ENCODE results near the gene TMBIM6.

The TMBIM6 gene

DNA sequence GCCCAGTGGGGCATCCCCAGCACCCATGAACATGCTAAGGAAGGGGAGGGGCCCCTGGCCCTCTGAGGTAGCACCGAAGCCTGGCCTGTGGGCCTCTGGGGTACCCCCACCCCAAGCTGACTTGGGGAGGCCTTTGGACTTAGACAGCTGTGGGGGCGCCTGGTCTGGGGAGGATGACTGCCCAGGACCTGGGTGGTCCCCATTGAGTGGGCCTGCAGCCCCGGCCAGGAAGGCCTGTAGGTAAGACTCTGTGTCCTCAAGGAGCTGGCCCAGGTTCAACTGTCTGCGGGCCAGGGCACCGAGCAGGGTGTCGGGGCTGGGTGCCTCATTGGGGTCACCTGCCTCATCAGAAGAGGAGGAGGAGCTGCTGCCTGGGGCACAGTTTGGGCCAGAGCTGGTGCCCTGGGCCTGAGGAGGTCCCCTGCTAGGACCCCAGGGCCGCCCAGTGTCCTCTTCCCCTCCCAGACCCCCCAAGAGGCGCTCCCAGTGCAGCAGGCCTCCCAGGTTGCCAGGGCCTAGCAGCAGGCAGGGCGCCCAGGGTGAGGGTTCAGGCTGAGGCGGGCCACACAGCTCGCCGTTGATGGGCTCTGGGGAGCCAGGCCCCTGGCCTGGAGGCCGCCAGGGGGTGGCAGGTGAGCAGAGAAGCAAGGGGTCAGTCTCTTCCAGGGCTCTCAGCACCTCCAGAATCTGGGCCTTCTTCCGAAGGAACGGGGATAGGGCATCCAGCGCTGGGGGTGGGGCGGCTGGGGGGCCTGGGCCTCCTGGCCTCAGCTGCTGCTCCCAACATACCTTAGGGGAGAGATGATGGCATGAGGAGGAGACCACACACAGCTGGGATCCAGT is 55.5 kb downstream of the TMBIM6 start:
- DNase-seq (ENCODE audit: low read depth in 2 of 2), result no peak

DNA sequence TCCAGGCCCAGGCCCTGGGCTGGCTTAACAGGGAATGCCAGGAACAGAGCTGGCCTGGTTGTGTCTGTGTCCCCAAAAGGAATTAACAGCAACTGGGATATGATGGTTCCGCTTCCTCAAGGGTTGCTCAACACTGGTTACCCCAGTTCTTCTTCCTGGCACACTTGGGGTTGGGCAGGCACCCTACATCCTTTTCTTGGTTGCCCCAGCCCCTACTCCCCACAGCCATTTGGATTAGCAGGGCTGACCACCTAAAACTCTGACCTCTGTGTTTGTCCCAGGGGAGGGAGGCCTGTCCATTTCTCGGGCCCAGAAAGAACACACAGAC is 56.1 kb downstream of the TMBIM6 start:
- DNase-seq (ENCODE audit: low read depth in 2 of 2), result no peak

DNA sequence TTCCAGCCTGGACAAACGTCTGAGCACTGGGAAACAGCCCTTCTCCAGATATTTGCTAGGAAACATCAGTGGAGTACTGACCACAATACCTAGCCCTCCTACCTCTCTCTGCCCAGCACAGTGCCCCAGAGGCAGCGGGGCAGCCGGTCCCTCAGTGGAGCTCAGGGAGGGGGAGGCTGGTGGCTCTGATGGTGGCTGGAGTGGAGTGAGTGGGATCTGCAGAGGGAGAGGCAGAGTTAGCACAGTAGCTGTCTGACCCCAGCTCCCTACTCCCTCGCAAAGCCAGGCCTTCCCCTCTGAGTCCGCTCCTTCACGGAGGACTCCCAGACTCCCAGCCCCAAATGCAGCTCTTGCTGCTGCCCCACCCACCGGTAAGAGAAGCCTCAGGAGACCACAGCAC is 56.9 kb downstream of the TMBIM6 start:
- no peak for DNase-seq (ENCODE audit: low read depth in 2 of 2)

DNA sequence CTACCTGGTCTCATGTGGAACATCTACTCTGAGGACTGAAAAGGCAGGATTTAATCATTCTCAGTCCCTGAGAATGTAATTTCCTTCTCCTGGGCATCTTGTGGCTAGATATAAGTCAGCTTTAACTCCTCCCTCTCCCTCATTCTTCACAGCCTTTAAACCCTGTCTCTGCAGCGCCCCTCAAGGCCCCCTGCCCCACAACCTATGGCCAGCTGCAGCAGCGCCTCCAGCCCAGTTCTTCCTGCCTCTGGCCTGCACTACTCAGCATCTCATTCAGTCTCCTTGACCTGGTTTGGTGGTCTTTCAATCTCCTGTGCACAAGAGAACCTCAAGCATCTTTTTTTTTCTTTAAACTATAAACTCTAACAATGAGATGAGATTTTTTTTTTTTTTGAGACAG is 57.6 kb downstream of the TMBIM6 start:
- DNase-seq (ENCODE audit: low read depth in 2 of 2), result no peak

DNA sequence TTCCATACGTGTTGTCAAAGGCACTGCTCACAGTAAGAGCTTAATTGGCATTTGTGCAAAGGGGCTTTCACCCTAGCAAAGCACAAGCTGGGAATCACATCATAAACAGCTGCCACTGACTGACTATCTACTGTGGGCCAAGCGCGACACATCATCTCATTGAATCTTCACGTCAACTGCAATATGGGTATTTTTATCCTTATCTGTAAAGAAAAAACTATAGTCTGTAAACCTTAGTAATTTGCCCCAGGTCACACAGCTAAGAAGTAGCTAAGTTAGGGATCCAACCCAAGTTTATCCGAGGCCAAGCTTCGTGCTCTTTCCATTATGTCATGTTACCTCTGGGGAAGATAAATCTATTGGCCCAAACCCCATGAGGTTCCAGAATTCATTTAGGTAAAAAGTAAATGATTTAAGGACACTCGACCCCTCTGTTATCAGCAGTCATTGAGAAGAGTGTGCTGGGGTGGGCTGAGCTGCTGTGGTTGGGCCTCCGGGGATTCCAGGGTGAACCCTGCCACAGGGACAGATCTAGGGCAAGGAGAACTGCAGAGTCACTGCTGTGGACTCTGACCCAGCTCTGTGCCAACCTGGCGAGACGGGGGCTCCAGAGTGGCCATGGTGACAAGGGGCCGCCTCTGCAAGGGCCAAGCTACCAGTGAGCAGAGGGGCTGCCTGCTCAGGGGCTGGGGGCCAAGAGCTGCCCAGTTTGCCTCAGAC is 59.2 kb downstream of the TMBIM6 start:
- no peak for DNase-seq (ENCODE audit: low read depth in 2 of 2)

DNA sequence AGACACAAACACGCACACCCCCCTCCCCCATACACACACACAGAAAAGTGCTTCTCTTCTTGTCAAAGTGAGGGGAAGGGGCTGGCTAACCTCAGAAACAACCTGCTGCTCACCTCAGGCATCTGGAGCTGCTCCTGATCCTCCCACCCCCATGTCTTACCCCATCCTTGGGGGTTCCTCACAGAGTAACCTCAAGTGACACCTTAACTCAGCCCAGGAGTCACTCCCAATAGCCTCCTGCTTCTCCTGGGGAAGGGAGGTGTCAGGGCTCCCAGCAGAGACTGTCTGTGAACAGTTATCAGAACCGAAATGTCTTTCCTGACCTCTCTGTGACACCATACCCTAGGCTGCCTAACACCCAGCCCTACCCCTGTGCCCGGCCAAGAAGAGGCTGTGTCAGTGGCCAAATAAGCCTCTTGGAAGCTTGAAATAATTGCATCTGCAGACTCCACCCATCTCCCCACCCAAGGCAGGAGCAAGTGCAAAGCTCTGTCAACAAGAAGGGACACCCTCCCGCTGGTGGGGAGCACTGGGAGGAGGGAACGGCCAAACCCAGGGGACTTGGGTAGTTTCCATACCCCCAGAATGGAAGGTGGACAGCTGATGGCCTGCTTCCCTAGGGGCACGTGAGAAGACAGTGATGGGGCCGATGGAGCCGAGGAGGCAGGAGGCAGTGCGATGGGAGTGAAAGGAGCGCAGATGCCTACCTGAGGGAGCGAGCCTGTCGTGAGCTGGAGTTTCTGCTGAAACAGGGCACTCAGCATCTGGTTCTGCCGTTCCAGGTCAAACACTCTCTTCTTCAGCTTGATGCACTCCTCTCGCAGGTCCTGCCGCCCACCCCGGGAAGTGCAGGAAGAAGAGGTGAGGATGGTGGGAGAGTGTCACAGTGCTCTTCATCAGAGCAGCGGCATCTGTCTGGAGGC is 60.0 kb downstream of the TMBIM6 start:
- DNase-seq (ENCODE audit: low read depth in 2 of 2), result no peak

DNA sequence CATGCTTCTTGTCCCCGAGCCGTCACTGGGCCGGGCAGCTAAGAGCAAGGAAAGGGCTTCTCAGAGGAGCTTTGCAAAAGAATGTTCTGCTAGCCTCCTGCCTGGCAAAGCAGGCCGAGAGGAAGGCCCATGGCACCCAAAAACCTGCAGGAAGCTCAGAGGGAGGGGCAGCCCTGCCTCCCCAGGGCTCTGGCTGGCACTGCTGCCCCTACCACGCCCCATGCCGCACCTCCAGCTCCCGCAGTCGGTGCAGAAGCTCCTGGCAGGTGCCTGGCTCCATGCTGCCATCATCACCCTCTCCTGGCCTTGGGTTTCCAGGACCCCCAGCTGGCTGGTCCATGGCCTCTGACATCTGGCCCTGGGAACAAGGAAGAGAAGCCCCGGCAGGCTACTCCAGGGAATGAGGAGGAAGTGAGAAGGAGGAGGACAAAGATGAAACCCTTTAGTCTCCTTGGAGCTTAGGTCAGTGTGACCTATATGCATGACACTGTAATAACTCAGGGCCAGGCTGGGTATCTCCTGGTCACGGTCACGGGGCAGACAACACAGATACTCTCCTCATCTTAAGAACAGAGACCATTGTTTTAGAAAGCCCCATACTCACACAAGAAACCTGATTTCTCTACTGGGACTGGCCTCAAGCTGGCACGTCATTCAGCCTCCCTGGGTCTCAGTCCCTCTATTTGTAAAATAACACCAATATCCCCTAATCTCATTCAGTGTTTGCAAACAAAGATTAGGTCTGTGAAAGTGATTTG is 62.5 kb downstream of the TMBIM6 start:
- no peak for DNase-seq (ENCODE audit: low read depth in 2 of 2)

DNA sequence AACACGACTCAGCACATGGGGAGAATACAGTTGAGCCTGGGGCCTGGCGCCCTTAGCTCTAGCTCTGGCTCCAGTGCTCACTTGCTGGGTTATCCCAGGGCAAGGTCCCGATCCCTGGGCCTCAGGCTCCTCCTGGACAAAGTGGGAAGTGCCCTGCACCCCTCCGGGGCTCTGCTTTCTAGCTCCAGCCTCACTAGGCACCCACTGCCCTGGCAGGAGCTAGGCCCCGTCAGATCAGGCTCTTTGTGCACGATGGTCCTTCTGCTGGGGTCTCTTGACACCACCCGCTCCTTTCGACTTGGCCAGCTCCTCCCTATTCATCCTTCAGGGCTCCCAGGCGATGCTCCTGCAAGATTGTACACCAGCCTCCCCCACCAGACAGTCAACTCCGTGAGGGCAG is 63.5 kb downstream of the TMBIM6 start:
- no peak for DNase-seq (ENCODE audit: low read depth in 2 of 2)

DNA sequence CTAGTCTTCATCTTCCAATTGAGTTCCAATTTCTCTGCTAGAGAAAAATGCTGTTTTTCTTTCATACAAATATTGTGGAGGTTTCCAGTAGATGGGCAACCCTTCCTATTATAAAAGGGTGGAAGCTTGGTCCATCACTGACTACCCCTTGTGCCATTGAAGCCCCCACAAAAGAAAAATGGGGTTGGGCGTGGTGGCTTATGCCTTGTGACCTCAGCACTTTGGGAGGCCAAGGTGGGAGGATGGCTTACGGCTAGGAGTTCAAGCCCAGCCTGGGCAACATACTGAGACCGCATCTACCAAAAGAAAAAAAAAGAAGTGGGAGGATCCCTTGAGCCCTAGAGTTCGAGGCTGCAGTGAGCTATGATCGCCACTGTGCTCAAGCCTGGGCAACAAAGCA is 64.1 kb downstream of the TMBIM6 start:
- no peak for DNase-seq (ENCODE audit: low read depth in 2 of 2)

DNA sequence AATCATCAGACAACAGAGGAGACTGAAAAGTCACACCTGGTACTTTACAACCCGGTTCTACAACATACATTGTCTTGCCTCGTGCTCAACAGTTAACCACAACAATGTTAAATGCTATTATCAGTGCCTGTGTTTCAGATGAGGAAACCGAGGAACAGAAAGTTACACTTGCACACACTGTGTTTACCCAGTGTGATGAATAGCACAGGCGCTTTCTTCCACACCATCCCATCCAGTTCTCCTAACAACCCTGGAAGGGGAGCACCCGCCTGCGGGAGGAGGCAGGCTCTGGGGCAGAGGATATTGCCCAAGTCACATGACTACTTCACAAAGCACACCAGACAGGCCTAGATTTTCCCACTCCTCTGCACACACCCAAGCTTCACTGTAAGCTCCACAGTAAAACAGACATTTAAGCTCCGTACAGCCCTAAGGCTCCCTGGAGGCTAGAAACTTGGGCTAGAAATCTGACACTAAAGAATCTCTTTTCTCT is 65.0 kb downstream of the TMBIM6 start:
- DNase-seq (ENCODE audit: low read depth in 2 of 2), result no peak

DNA sequence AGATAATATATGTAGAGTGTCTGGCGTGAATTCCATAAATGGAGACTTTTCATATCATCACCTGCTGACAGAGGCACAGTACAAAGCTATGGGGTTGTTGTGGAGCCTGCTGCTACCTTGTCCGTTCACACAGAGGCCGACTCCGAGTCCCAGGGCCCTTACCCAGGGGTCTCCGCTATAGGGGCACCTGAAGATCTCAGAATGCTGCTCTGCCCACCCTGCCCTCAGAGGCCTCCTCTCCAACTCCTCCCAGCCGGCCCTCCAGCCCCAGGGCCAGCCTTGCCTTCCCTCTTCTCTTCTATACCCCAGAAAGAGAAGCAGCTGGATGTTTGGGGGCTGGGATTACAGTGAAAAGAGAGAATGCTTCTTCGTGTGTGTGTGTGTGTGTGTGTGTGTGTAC is 65.5 kb downstream of the TMBIM6 start:
- no peak for DNase-seq (ENCODE audit: low read depth in 2 of 2)

DNA sequence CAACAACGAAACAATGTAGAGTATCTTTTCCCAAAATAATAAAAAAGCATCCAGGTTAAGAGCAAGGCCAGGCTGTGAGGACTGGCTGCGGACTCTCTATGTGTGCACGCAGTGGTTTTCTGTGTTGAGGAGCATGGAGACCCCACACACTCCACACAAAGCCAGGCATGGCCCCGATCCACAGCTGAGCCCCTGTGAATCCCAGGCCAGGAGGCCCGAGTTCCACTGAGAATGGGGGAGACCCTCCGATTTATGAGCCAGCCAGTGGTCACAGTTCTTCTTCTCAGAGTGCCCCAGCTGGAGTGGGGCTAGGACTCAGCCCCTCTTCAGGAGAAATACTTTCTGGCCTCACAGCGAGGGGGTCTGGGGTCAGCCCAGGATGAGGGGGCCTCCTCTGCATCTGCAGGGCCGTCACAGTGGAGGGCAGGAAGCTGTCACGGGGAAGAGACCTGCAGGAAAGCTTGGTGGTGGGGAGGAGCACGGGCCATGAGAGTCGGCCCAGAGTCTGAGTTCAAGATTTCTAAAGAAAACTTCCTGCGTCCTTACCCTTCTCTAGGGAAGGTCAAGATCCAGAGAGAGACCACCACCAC is 66.7 kb downstream of the TMBIM6 start:
- no peak for DNase-seq (ENCODE audit: low read depth in 2 of 2)

DNA sequence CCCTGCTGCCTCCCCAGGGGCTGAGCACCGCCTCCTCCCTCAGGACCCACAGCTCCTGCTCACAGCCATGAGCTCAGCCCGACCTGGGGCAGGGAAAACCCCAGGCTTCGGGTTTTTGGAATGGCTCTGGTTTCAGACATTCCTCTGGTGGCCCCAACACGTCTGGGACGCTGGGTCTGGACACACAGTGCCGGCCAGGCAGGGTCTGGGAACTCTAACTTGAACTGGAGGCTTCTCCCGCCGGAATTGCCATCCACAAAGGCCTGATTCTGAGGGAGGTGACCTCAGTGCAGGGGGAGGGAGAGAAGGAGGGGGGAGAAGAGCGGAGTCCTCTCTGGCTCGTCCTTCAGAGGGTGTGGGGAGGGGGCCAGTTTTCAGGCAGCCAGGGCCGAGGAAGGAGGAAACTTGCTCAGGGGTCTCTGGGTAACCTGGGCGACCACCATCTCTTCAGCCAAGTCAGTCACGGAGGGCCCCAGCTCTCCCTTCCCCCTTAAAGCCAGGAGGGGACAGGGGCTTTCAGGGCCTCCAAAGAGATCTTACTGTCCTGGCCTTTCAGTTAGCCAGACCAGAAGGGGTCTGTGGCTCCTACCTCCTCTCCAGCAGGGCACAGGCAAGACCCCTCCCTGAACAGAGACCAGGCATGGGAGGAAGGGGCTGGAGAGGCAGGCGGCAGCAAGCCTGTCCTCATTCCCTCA is 67.5 kb downstream of the TMBIM6 start:
- DNase-seq (ENCODE audit: low read depth in 2 of 2), result no peak

DNA sequence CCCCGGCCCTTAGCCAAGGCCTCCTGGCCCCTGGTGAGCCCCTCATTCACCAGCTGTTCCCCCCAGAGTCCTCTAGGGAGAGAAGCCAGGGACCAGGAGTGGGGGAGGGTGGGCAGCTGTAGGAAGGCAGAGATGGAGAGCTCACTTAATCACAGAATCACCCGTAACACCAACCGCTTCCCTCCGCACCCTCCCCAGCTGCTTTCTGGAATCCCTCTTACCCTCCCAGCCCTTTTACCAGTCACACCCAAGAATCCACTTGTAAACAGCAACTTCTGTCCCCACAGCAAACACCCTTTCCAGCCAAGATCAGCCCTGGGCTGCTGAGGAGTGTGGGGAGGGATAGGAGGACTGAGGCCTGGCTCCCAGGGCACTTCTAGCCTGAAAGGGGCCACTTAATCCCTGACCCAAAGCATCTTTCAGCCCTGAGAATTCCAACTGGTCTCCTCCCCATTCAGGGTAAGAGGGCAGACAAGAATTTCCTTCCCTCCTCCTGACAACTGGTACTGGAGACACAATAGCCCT is 68.1 kb downstream of the TMBIM6 start:
- DNase-seq (ENCODE audit: low read depth in 2 of 2), result no peak

DNA sequence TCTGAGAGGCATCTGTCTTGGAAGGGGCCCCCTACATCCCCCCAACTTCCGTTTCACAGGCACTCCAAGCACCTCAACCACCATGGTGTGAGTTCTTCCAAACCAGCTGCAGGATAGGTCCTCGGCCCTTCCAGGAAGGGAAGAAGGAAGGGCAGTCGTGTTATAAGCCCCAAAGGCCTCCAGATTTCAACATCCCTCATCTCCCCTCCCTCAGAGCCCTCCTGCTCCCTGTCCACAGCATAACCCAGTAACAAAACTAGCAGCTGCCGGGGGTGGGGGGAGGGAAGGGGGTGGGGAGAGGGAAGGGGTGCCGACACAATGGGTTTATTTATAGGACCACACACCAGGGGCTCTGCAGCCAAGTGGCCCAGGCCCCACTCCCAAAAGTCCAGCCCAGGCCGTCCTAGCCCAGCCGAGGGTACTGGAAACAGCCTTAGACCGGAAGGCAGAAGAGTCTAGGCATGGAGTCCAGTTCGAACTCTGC is 68.6 kb downstream of the TMBIM6 start:
- no peak for DNase-seq (ENCODE audit: low read depth in 2 of 2)

DNA sequence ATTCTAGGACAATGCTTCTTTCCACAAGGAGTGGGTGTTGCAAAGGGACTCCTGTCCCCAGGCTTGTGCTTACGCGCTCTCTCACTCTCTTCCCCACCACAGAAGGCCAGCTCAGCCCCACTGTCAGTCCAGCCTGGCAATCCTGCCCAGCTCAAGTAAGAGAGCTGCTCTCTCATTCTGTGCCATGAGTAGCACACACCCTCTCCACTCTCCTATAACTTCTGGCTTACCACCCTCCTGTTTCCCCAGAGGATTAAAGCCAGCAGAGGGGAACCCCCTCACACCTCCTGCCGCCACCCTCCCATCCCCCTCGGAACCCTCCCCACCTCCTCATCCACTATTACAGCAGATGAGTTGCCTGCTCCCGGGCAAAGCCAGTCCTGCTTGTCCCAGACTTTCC is 69.8 kb downstream of the TMBIM6 start:
- no peak for DNase-seq (ENCODE audit: low read depth in 2 of 2)

DNA sequence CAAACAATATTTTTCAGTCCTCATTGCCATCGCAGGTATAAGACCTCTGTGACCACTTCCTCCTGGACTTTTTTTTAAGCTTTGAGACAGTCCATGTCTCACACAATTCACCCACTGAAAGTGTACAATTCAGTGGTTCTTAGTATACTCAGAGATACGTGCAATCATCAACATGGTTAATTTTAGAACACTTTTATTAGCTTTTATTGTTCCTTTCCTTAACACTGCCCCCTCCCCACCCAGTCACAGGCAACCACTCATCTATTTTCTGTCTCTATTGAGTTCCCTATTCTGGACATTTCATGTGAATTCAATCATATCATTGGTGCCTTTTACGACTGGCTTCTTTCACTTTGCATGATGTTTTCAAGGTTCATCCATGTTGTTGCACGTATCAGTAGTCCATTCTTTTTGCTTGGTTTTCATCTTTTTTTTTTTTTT is 70.6 kb downstream of the TMBIM6 start:
- no peak for DNase-seq (ENCODE audit: low read depth in 2 of 2)

DNA sequence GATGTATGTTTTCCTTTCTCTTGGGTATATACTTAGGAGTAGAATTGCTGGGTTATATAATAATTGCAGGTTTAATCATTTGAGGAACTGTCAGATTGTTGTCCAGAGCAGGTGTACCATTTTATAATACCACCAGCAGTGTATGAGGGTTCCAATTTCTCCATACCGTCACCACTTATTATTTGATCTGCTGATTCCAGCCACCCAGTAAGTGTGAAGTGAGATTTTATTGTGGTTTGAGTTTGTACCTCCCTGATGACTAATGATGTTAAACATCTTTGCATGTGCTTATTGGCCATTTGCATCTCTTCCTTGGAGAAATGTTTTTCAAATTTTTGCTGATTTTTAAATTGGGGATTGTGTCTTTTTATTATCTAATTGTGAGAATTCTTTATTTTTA is 71.8 kb downstream of the TMBIM6 start:
- DNase-seq (ENCODE audit: low read depth in 2 of 2), result no peak

Data from stimulated activated CD8-positive, alpha-beta memory T cell treated with anti-CD3 and anti-CD28 coated beads, Interleukin-7, amount 100 ng/mL, for 4 hours (primary cell).